Liver (tissue), 9 donors: ENCODE measurements around the gene ITGA7. TPM values are rescaled to one million over a fixed set of nuclear protein-coding genes. Genes with fewer than 3 reads are reported as not detected.

Experiments used
- DNase-seq: peaks from one replicate; pipeline ENCODE4 v3.0.0-alpha.2; 2017; ENCODE audit warnings: low spot score
- H3K27ac ChIP-seq, 2 donors: one replicate each; pipeline ENCODE4 v1.7.0; 2013; ENCODE audit warnings: inconsistent platforms in 2 of 2, low read length in 2 of 2, control low read depth in 1 of 2, low read depth in 1 of 2, mild to moderate bottlenecking in 1 of 2
- H3K27me3 ChIP-seq, 4 donors: one replicate each; pipeline versions ENCODE4 v1.6.1 to v1.7.0; 2013; ENCODE audit warnings: low read length in 3 of 4, inconsistent platforms in 1 of 4, mild to moderate bottlenecking in 1 of 4, moderate library complexity in 1 of 4; ENCODE audit not compliant: control insufficient read depth in 4 of 4, insufficient read depth in 4 of 4
- H3K36me3 ChIP-seq, 4 donors: one replicate each; pipeline versions ENCODE4 v1.6.1 to v1.7.0; 2013; ENCODE audit warnings: low read length in 3 of 4, mild to moderate bottlenecking in 3 of 4, low read depth in 1 of 4, moderate library complexity in 1 of 4; ENCODE audit not compliant: control insufficient read depth in 4 of 4, insufficient read depth in 3 of 4
- H3K4me1 ChIP-seq, 4 donors: one replicate each; pipeline versions ENCODE4 v1.6.1 to v1.7.0; 2013; ENCODE audit warnings: low read length in 3 of 4, mild to moderate bottlenecking in 3 of 4, moderate library complexity in 1 of 4; ENCODE audit not compliant: control insufficient read depth in 4 of 4, insufficient read depth in 4 of 4
- H3K4me3 ChIP-seq, 3 donors: one replicate each; pipeline versions ENCODE4 v1.6.1 to v1.7.0; 2013; ENCODE audit warnings: low read length in 3 of 3, control low read depth in 1 of 3, low read depth in 1 of 3, mild to moderate bottlenecking in 1 of 3
- H3K9ac ChIP-seq, 2 donors: one replicate each; pipeline ENCODE4 v1.7.0; 2013; ENCODE audit warnings: low read length in 2 of 2, mild to moderate bottlenecking in 2 of 2, moderate library complexity in 2 of 2, control low read depth in 1 of 2, low read depth in 1 of 2
- H3K9me3 ChIP-seq, 4 donors: one replicate each; pipeline versions ENCODE4 v1.6.1 to v1.7.0; 2013; ENCODE audit warnings: low read length in 3 of 4; ENCODE audit not compliant: control insufficient read depth in 4 of 4
- EGR1 ChIP-seq, 2 donors: IDR thresholded peaks; 2 replicates each; pipeline ENCODE4 v1.6.1; 2016 to 2018; ENCODE audit warnings: antibody characterized with exemption in 2 of 2, low read depth in 2 of 2
- FOXA1 ChIP-seq: IDR thresholded peaks from 2 replicates; pipeline ENCODE4 v1.6.1; 2016; ENCODE audit warnings: antibody characterized with exemption
- FOXA2 ChIP-seq: IDR thresholded peaks from 2 replicates; pipeline ENCODE4 v1.6.1; 2016; ENCODE audit warnings: antibody characterized with exemption
- GABPA ChIP-seq, 2 donors: IDR thresholded peaks in 1 of 2; conservative IDR thresholded peaks in 1 of 2; 2 replicates each; pipeline ENCODE4 v1.6.1; 2016; ENCODE audit warnings: antibody characterized with exemption in 2 of 2, mild to moderate bottlenecking in 1 of 2, moderate library complexity in 1 of 2
- HNF4A ChIP-seq, 2 donors: conservative IDR thresholded peaks; 2 replicates each; pipeline ENCODE4 v1.6.1; 2016; ENCODE audit warnings: antibody characterized with exemption in 2 of 2, mild to moderate bottlenecking in 2 of 2
- HNF4G ChIP-seq: IDR thresholded peaks from 2 replicates; pipeline ENCODE4 v1.6.1; 2016; ENCODE audit warnings: antibody characterized with exemption
- NR2F2 ChIP-seq: IDR thresholded peaks from 2 replicates; pipeline ENCODE4 v1.6.1; 2016; ENCODE audit warnings: antibody characterized with exemption
- RAD21 ChIP-seq, 2 donors: IDR thresholded peaks; 2 replicates each; pipeline ENCODE4 v1.6.1; 2016; ENCODE audit warnings: antibody characterized with exemption in 2 of 2, mild to moderate bottlenecking in 2 of 2
- RXRA ChIP-seq, 2 donors: IDR thresholded peaks; 2 replicates each; pipeline ENCODE4 v1.6.1; 2017 to 2018; ENCODE audit warnings: antibody characterized with exemption in 2 of 2, mild to moderate bottlenecking in 1 of 2
- SP1 ChIP-seq: IDR thresholded peaks from 2 replicates; pipeline ENCODE4 v1.6.1; 2018; ENCODE audit warnings: antibody characterized with exemption, mild to moderate bottlenecking
- TAF1 ChIP-seq: conservative IDR thresholded peaks from 2 replicates; pipeline ENCODE4 v1.6.1; 2016; ENCODE audit warnings: antibody characterized with exemption, mild to moderate bottlenecking
- YY1 ChIP-seq: IDR thresholded peaks from 2 replicates; pipeline ENCODE4 v1.6.1; 2016; ENCODE audit warnings: antibody characterized with exemption, mild to moderate bottlenecking
- WGBS: extraction: QIAGEN DNeasy Blood & Tissue Kit; methylation state at CpG from one replicate; pipeline ENCODE4 v1.1.7; 2013; 5-methylcytosine and 5-hydroxymethylcytosine counted together
- polyA plus RNA-seq, 2 donors: library from polyadenylated mRNA; stranded (reverse) in 1 of 2; unstranded in 1 of 2; fragments of 200-250 nt in 1 of 2; fragments of >200 nt in 1 of 2; fragmentation: Nextera tagmentation in 1 of 2; extraction: Ambion mirVana in 1 of 2; gene quantifications; one replicate each; pipeline versions ENCODE4 v1.2.1 to v1.2.3, GENCODE V29; 2013 to 2015
- total RNA-seq, 2 donors: library from RNA; depleted of rRNA; stranded (reverse); fragments of >200 nt; gene quantifications; one replicate each; pipeline ENCODE4 v1.2.3, GENCODE V29; 2014
- TF ChIP-seq, protein P1 (sequence below): IDR thresholded peaks from 2 replicates; pipeline ENCODE4 v1.6.1; 2016; ENCODE audit warnings: antibody characterized with exemption
- TF ChIP-seq, protein P2 (sequence below): IDR thresholded peaks from 2 replicates; pipeline ENCODE4 v1.6.1; 2016; ENCODE audit warnings: antibody characterized with exemption, mild to moderate bottlenecking
- TF ChIP-seq, protein P3 (sequence below): IDR thresholded peaks from 2 replicates; pipeline ENCODE4 v1.6.1; 2016; ENCODE audit warnings: antibody characterized with exemption
- TF ChIP-seq, protein P4 (sequence below): fragments of 150-350 bp; IDR thresholded peaks from 2 replicates; pipeline ENCODE4 v1.5.1; 2017; ENCODE audit warnings: improper control_type of control experiment, low read depth, low read length; ENCODE audit not compliant: missing input control
- donor health status: healthy.
- donor health status: healthy.
- donor health status: healthy.
- donor health status: healthy.
- donor health status: healthy.

The ITGA7 gene
- total and polyA plus RNA-seq, 4 donors = 0.98 to 4.9 (median 3.3) TPM

DNA sequence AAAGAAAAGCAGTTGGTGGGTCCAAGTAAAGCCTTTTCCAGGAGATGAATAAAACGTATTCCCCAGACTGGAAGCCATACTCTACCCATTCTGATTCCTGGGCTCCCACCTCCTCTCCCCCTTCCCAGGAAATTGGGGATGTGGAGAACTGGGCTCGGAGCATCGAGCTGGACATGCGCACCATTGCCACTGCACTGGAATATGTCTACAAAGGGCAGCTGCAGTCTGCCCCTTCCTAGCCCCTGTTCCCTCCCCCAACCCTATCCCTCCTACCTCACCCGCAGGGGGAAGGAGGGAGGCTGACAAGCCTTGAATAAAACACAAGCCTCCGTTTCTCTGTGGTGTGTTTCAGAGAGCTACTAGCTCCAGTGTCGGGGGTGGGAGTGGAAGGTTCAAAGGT, 11.7 kb upstream of the ITGA7 start:
- H3K36me3 ChIP-seq = peaks cover 0 to 5% (median 1%) of the 10 kb centered on the region in 4 donors
- peak overlapping the region; percentile 77 to 85 for H3K27ac ChIP-seq

More for the DNA sequence above, 11.7 kb upstream of the ITGA7 start:
- no peak overlapping the region for H3K4me3 ChIP-seq
- TF ChIP-seq YY1 (no peak), RXRA (IDR thresholded peaks at IDR 0.05) (no peak), FOXA2 (no peak), EGR1 (IDR thresholded peaks at IDR 0.05; ENCODE audit: low read depth in 2 of 2) (no peak), SP1 (no peak), TAF1 (no peak), HNF4G (no peak), RAD21 (IDR thresholded peaks at IDR 0.05) (no peak), FOXA1 (no peak), GABPA (IDR thresholded peaks at IDR 0.05 in 1 of 2, conservative IDR thresholded peaks at IDR 0.05 in 1 of 2) (no peak), HNF4A (conservative IDR thresholded peaks at IDR 0.05) (no peak), NR2F2 (no peak)
- TF ChIP-seq, protein P1, sequence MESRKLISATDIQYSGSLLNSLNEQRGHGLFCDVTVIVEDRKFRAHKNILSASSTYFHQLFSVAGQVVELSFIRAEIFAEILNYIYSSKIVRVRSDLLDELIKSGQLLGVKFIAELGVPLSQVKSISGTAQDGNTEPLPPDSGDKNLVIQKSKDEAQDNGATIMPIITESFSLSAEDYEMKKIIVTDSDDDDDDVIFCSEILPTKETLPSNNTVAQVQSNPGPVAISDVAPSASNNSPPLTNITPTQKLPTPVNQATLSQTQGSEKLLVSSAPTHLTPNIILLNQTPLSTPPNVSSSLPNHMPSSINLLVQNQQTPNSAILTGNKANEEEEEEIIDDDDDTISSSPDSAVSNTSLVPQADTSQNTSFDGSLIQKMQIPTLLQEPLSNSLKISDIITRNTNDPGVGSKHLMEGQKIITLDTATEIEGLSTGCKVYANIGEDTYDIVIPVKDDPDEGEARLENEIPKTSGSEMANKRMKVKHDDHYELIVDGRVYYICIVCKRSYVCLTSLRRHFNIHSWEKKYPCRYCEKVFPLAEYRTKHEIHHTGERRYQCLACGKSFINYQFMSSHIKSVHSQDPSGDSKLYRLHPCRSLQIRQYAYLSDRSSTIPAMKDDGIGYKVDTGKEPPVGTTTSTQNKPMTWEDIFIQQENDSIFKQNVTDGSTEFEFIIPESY = no peak
- TF ChIP-seq, protein P2, sequence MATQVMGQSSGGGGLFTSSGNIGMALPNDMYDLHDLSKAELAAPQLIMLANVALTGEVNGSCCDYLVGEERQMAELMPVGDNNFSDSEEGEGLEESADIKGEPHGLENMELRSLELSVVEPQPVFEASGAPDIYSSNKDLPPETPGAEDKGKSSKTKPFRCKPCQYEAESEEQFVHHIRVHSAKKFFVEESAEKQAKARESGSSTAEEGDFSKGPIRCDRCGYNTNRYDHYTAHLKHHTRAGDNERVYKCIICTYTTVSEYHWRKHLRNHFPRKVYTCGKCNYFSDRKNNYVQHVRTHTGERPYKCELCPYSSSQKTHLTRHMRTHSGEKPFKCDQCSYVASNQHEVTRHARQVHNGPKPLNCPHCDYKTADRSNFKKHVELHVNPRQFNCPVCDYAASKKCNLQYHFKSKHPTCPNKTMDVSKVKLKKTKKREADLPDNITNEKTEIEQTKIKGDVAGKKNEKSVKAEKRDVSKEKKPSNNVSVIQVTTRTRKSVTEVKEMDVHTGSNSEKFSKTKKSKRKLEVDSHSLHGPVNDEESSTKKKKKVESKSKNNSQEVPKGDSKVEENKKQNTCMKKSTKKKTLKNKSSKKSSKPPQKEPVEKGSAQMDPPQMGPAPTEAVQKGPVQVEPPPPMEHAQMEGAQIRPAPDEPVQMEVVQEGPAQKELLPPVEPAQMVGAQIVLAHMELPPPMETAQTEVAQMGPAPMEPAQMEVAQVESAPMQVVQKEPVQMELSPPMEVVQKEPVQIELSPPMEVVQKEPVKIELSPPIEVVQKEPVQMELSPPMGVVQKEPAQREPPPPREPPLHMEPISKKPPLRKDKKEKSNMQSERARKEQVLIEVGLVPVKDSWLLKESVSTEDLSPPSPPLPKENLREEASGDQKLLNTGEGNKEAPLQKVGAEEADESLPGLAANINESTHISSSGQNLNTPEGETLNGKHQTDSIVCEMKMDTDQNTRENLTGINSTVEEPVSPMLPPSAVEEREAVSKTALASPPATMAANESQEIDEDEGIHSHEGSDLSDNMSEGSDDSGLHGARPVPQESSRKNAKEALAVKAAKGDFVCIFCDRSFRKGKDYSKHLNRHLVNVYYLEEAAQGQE = no peak
- TF ChIP-seq, protein P3, sequence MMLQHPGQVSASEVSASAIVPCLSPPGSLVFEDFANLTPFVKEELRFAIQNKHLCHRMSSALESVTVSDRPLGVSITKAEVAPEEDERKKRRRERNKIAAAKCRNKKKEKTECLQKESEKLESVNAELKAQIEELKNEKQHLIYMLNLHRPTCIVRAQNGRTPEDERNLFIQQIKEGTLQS = no peak
- TF ChIP-seq, protein P4, sequence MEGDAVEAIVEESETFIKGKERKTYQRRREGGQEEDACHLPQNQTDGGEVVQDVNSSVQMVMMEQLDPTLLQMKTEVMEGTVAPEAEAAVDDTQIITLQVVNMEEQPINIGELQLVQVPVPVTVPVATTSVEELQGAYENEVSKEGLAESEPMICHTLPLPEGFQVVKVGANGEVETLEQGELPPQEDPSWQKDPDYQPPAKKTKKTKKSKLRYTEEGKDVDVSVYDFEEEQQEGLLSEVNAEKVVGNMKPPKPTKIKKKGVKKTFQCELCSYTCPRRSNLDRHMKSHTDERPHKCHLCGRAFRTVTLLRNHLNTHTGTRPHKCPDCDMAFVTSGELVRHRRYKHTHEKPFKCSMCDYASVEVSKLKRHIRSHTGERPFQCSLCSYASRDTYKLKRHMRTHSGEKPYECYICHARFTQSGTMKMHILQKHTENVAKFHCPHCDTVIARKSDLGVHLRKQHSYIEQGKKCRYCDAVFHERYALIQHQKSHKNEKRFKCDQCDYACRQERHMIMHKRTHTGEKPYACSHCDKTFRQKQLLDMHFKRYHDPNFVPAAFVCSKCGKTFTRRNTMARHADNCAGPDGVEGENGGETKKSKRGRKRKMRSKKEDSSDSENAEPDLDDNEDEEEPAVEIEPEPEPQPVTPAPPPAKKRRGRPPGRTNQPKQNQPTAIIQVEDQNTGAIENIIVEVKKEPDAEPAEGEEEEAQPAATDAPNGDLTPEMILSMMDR = no peak
- H3K9ac ChIP-seq = no peak overlapping the region
- H3K9me3 ChIP-seq = no peaks in the 10 kb centered on the region
- no peak for DNase-seq
- H3K4me1 ChIP-seq = peaks cover 22 to 74% (median 61%) of the 10 kb centered on the region in 4 donors
- 77% methylated on average over 7 of the region's 7 CpGs for WGBS
- no peaks in the 10 kb centered on the region for H3K27me3 ChIP-seq
